ENCODE measurements around the gene TBCC.

Gene TBCC

GRCh38 chr6:42774201-42774600 is 28.3 kb upstream of the TBCC start:
- H3K4me3 ChIP-seq (ENCODE audit: low read depth, low read length): no peak overlapping the region
- in situ Hi-C loops (cut with HindIII; ENCODE audit: low sequenced_read_pairs): no loop called here
- no peak for TF ChIP-seq CTCF (IDR thresholded peaks at IDR 0.05; ENCODE audit: low read depth, low read length, missing control alignments)
- DNase-seq (ENCODE audit: low read depth): no peak

- DNase-seq (ENCODE audit: low read depth): no peak
- in situ Hi-C loops (cut with HindIII; ENCODE audit: low sequenced_read_pairs): no loop called here
- no peak for TF ChIP-seq CTCF (IDR thresholded peaks at IDR 0.05; ENCODE audit: low read depth, low read length, missing control alignments)
- H3K4me3 ChIP-seq (ENCODE audit: low read depth, low read length): no peak overlapping the region
Measured at GRCh38 chr6:42771741-42772100, 25.8 kb upstream of the TBCC start.

- TF ChIP-seq CTCF (IDR thresholded peaks at IDR 0.05; ENCODE audit: low read depth, low read length, missing control alignments): no peak
- DNase-seq (ENCODE audit: low read depth): no peak
- in situ Hi-C loops (cut with HindIII; ENCODE audit: low sequenced_read_pairs): no loop called here
Measured at GRCh38 chr6:42769836-42770235, 23.9 kb upstream of the TBCC start.

GRCh38 chr6:42769051-42769450 is 23.1 kb upstream of the TBCC start:
- in situ Hi-C loops (cut with HindIII; ENCODE audit: low sequenced_read_pairs): no loop called here
- DNase-seq (ENCODE audit: low read depth): no peak
- no peak overlapping the region for H3K4me3 ChIP-seq (ENCODE audit: low read depth, low read length)
- no peak for TF ChIP-seq CTCF (IDR thresholded peaks at IDR 0.05; ENCODE audit: low read depth, low read length, missing control alignments)

More at GRCh38 chr6:42769836-42770235, 23.9 kb upstream of the TBCC start:
- no peak overlapping the region for H3K4me3 ChIP-seq (ENCODE audit: low read depth, low read length)

GRCh38 chr6:42766163-42766670 is 20.3 kb upstream of the TBCC start:
- no peak overlapping the region for H3K4me3 ChIP-seq (ENCODE audit: low read depth, low read length)
- no peak for DNase-seq (ENCODE audit: low read depth)
- in situ Hi-C loops (cut with HindIII; ENCODE audit: low sequenced_read_pairs): no loop called here
- TF ChIP-seq CTCF (IDR thresholded peaks at IDR 0.05; ENCODE audit: low read depth, low read length, missing control alignments): no peak

GRCh38 chr6:42764911-42765648 is 19.2 kb upstream of the TBCC start:
- DNase-seq (ENCODE audit: low read depth): no peak
- no peak for TF ChIP-seq CTCF (IDR thresholded peaks at IDR 0.05; ENCODE audit: low read depth, low read length, missing control alignments)
- in situ Hi-C loops (cut with HindIII; ENCODE audit: low sequenced_read_pairs): no loop called here
- no peak overlapping the region for H3K4me3 ChIP-seq (ENCODE audit: low read depth, low read length)
